Suprapubic skin (tissue), 3 donors: ENCODE measurements around the gene LRG1.

Experiments used
- CTCF ChIP-seq, 2 donors: fragments of 200-600 bp in 1 of 2; fragments of 450-650 bp in 1 of 2; sonication (generic) in 1 of 2; IDR thresholded peaks; one replicate each; pipeline ENCODE4 v1.5.1; 2016 to 2019; ENCODE audit warnings: antibody characterized with exemption in 2 of 2, mild to moderate bottlenecking in 1 of 2, moderate library complexity in 1 of 2
- POLR2A ChIP-seq, 2 donors: fragments of 450-650 bp; IDR thresholded peaks; one replicate each; pipeline ENCODE4 v1.6.1; 2017; ENCODE audit warnings: antibody characterized with exemption in 2 of 2, mild to moderate bottlenecking in 2 of 2, moderate library complexity in 2 of 2

GRCh38 chr19:4515732-4516131 is 24.1 kb downstream of the LRG1 start:
- no peak for TF ChIP-seq CTCF (IDR thresholded peaks at IDR 0.05)
- no peak for TF ChIP-seq POLR2A (IDR thresholded peaks at IDR 0.05)
